NCI-H1105 (cell line): ENCODE data around the gene FARP1.
"Not testable (repeated sequence)": the region's sequence is repeated elsewhere in the genome, so short reads cannot be mapped to it uniquely, and the experiment has no call there.

Experiments
- DNase-seq: peaks from one replicate; lab custom pipeline; 2025; lab: John Stamatoyannopoulos, UW

FARP1 gene

DNA sequence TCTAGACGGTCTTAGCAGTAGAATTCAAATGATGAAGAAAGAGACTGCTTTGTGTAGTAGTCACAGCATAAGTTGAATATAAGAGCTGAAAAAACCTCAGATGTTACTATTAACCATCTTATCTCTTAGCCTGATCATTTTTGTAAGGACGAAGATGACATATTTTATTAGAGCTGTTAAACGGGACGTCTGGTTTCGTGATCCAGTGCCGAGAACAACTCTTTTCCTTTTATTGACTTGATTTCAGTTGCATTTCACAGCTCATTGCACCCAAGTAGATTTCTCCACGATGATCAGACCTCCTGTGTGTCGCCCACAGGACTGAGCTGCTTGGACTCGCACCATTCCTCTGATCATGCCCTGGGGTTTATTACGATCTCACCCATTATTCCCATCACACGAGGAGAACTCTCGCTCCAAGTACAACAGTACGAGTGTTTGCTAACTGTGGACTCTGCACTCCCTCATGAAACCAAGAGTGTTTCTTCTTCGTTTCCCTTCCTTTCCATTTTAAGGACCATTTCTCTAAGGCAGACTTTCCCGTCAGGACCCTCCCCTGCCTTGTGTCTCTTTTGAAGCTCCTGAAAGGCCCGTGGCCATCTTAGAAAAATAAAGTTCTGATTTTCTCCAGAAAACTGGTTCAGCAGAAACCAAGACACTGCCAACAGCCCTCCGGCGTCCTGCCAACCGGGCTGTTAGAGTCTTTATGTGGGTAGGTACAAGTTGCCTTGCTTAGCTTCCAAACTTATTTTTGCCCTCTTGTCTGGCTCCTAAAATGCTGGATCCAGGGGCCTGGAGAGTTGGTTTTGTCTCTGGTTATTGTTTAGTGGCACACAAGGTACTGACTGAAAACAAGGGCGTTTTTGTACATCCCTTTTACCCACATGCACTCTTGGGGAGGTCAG, 82.4 kb downstream of the FARP1 start:
- DNase-seq: no peak

DNA sequence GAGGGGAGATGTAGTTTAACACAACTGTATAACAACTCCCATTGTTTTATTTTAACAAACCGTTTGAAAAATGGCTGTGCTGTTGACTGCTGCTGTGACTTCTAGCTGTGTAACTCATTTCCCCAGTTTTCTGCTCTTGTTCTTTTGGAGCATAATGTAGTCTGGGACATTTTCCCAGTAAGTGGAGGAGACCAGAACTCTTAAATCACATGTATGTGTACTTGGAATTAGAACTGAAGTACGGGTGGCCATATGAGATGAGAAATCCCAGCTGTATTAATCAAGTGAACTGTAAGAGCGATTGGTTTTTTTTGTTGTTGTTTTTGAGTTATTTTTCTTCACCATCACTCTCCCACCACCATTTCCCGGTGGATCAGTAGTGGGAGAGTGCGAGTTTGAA, 83.6 kb downstream of the FARP1 start:
- no peak for DNase-seq

DNA sequence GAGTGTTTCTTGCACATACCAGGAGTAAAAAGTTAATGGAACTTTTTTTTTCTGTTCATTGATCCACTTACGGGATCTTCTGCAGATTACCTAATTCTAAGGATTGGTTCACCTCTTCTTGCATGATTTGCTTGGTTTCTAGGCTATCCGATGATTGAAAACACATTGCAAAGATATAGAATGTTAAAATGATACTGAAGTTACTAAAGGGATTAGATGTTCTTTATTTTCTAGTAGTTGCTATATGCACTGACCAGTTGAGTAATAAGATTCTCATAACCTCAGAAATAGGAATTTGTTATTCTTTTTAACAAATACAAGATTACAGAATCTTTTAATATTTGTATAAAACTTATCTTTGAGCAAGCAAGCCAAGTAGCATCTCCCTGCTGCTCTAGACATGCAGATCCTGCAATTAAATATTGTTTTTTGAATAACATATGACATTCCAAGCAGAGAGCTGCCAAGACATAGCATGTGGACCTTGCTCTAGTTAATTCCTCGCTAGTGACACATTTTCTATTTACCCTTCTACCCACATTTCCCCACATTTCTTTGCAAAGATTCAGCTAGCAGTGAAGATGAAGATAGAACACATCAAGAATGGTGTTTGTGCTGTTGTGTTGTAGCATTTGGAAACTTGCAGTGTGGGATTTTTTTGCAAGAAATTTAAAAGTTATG, 85.9 kb downstream of the FARP1 start:
- no peak for DNase-seq

DNA sequence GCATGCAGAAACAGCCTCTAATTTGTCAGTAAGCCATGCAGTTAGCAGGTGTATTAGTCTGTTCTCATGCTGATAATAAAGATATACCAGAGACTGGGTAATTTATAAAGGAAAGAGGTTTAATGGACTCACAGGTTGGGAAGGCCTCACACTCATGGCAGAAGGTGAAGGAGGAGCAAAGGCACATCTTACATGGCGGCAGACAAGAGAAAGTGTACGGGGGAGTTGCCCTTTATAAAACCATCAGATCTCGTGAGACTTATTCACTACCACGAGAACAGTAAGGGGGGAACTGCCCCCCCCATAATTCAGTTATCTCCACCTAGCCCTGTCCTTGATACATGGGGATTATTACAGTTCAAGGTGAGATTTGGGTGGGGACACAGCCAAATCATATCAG, 87.9 kb downstream of the FARP1 start:
- DNase-seq: not testable (repeated sequence)

DNA sequence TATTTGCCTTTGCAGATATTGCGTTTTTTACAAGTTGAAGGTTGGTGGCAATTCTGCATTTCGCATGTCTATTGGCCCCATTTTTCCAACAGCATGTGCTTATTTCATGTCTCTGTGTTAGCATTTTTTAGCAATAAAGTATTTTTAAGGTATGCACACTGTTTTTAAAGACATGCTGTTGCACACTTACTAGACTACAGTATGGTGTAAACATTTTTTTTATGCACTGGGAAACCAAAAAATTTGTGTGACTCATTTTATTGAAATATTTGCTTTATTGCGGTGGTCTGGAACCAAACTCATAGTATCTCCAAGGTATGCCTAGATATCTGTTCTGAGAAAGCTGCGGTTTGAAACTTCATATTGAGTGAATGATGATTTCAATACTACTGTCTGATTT, 89.6 kb downstream of the FARP1 start:
- DNase-seq: no peak

DNA sequence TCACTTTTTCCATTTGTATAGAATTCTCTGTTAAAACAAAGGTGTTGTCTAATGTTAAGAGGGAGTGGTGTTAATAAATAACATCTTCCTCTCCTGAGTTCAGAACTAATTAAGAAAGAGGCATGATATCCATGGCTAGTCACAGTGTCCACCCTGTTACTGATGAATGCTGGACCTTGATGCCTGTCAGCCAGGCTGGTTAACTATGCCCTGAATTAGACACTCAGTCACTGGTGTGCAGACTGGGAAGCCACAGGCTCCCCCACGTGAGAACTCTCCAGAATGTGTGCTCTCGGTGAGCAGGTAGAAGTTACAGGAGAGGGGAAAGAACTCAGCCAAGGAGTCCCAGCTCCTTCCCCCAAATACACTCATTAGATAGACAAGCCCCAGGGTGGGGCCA, 90.2 kb downstream of the FARP1 start:
- no peak for DNase-seq

DNA sequence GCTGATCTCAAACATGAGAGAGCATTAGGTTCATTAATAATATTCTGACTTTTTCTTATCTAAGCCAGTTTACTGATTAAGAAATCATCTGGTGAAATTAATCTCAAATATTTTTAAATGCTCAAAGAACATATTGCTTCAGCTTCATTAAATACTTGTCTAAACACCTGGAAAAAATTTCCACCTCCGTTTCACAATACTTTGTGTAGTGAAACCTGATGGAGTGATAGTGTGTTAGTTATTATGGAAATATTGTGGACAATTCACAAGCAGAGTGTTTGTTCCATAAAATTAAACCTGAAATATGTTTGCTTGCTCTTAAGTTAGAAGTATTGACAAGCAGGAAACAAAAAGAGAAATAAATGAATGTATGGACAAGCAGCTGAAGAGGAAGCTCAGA, 91.5 kb downstream of the FARP1 start:
- no peak for DNase-seq

DNA sequence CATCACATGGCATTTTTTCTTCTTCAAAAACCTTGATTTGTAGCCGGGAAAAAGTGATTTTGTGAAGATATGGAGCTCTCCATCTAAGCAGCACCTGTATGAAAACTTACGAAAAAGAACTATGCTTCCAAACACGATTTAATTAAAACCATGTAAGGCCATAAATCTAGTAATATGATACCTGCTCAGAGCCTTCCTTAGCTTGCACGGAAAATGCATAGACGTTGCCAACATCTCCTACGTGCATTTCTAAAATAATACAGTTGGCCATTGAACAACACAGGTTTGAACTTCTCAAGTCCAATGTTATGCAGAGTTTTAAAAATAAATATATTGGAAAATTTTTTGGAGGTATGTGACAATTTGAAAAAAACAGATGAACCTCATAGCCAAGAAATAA, 93.3 kb downstream of the FARP1 start:
- no peak for DNase-seq

DNA sequence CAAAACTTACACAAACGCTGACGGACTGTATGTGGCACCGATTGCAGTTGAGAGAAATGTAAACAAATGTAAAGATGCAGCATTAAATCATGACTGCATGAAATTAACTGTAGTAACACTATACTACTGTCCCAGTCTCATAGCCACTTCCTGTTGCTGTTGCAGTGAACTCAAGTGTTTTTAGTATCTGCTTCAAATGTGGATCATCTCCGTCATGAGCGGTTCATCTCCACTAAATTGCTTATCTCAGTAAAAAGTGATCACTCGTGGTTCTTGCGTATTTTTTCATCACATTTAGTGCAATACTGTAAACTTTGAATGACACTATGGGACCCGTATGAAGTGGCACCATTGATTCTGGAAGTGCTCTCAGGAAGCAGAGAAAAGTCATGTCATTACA, 94.4 kb downstream of the FARP1 start:
- DNase-seq: no peak

DNA sequence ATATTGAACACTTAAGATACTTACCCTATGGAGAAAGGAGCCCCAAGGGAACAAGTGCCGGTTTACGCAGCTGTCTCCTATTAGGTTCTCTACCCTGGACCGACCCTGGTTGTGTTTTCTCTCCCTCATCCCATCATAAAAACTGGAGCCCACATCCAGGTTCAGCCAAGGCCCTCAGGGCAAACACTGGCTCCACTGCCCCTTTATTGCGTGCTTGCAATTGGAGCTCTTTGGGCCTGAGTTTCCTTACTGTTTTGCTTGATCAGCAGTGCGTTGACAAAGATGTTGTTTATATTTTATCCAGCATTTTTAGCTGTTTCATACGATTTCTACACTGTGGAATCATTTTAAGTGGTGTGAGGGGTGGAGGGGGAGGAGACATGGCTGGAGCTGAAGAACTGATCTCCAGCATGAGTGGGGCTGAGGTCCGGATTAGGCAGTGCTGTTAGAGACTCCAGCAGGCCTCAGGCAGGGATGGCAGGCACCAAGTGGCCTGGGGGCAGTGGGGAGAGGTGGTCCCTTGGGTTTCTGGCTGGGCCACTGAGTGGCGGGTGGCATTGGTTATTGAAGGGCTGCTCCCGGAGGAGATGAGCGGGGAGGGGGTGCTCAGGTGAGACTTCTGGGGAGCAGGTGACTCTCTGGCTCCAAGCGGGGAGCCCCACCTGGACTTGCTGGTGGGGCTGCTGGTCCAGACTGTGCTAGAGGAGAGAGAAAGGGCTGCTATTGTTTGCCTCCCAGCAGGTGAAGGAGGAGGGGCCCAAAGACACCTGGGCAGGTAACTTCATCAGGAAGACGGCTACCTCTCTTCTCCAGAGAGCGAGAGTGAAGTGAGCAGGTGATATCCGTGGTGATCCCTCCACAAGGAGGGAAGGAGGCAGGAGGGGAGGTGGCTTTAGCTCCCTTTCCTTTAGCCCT, 96.5 kb downstream of the FARP1 start:
- DNase-seq: no peak

DNA sequence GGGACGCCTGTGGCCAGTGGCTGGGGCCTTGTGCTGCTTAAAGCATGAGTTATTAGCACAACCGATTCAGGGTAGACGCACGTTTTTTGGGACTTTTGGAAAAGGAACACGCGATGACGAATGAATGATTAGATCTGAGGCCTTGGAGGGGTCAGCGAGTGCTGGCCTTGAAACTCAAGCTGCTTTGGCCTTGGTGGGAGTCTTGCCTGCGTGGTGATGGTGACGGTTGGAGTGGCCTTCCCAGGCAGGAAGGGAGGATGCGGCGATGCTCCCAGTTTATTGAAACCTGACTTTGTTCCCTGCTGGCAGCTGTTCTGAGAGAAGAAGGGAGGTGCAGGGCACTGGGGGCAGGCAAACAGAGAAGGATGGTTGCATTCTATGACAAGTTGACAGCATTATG, 97.2 kb downstream of the FARP1 start:
- DNase-seq: no peak

DNA sequence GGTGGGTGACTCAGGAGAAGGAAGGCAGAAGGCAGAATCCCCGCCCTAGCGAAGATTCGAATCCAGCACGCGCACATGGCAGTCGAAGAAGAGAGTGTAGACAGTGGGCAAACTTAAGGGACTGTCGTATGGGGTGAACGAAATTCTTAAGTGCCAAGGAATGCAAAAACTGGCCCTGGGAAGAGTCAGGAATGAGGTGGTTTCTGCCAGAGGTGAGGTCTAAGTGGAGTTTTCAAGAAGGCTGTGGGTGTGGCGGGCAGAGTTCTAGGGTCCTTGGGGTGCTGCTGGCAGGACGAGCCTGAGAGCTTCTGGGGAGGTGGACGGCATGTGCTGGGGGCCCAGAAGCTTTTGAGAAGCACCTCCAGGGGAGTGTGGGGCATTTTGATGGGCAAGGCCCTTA, 98.1 kb downstream of the FARP1 start:
- no peak for DNase-seq

DNA sequence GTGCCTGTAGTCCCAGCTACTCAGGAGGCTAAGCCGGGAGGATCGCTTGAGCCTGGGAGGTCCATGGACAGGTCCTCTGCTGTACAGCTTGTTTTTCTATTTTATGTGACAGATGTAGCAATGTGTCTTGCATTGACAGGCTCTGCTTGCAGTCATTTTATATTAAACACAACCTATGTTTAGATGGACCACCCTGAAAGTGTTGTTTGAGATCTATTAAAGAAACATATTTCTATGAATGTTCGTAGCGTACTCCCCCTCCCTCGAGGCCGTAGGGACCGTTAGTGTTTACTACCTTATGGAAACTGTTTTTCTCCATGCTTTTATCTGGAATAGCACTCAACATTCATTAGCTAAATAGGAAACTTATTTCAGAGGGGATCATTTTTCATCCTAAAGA, 99.1 kb downstream of the FARP1 start:
- no peak for DNase-seq

DNA sequence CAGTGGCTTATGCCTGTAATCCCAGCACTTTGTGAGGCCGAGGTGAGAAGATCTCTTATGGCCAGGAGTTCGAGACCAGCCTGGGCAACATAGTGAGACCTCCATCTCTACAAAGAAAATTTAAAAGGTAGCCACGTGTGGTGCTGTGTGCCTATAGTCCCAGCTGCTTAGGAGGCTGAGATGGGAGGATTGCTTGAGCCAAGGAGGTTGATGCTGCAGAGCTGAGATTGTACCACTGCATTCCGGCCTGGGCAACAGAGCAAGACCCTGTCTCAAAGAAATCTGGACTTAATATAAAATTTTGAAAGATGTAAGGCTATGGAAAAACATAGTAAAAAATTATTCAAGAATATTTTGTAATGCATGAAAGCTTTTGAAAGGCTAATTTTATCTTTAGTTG, 99.5 kb downstream of the FARP1 start:
- no peak for DNase-seq

DNA sequence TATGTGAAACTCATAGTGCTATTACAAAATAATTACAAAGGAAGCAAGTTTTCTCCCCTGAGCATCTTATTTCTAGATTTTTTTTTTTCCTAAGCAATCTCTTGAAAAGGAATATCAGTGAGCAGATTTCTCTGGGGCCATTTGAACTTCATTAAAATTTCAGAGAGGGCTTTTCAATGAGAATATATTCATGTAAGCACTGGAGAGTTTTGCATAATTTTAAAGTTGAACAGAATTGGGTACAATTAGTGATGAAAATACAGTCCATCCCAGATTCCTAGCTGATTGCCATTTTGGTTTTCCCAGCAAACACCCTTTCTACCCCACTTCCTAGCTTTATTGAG, 101.0 kb downstream of the FARP1 start:
- DNase-seq: no peak

DNA sequence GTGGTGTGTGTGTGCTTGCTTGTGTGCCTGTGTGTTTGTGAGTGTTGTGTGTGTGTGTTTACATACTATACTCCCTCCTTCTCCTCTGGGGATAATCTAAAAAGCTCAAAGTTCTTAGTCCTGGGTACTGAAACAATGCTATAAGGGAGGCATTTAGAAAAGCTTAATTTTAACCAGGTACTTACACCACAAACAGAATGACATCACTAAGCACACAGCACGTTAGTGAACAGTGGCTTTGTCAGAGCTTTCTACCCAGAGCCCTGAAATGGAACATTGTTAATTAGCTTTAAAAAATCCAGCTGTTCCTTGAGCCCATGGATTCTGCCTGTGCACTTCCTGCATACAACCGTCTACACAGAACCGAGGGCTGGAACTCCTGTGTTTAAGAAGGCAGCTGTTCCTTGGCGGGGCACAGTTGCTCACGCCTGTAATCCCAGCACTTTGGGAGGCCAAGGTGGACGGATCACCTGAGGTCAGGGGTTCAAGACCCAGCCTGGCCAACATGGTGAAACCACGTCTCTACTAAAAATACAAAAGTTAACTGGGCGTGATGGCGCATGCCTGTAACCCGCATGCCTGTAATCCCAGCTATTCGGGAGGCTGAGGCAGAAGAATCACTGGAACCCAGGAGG, 103.8 kb downstream of the FARP1 start:
- no peak for DNase-seq

DNA sequence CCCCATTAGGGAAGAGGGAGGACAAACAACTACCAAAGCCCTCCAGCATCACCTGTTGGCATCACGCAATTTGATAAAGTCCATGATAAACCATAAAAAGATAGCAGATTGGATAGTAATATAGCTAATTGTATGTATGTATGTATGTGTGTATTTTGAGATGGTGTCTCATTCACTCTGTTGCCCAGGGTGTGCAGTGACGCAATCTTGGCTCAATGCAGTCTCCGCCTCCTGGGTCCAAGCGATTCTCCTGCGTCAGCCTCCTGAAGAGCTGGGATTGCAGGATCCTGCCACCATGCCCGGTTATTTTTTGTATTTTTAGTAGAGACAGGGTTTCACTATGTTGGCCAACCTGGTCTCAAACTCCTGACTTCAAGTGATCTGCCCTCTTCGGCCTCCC, 108.8 kb downstream of the FARP1 start:
- no peak for DNase-seq

DNA sequence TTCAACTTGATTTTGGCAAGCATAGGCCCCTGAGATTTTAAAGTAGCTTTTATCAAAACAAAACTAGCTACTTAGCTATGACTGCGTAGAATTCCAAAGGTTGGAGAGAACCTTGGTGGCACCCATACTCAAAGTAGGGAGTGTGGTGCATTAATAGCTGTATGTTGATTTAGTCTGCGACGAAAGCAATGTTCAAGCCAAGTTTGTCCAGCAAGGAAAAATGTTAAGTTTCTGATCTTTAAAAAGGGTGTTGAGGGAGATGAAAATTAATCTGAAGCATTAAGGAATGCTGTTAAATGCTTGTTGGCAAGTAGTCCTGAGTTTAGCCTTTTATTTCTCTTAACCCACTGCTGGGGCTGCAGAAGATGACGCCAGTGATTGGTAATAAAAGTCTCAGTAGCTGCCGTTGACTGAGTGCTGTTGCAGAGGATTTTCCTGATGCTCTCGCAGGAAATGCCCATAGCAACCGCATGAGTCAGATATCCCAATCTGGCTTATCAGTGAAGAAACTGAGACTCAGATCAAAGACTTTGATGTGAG, 110.1 kb downstream of the FARP1 start:
- no peak for DNase-seq

DNA sequence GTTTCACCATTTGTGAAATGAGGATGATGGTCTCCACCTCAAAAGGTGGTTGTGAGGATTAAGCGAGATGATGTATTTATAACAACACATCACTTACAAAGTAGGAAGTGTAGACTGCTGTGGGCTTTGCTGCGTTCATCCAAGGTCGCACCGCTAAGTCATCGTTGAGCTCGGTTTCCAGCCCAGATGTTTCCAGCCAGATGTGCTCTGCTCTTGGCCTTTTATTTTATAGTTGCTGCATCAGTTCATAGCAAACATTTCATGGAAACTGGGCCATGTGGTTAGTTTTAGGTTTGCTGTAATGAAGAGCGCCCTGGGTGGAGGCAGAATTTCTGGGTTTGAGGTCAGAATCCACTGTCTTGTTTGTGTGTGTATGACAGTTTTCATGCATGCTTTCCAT, 110.6 kb downstream of the FARP1 start:
- DNase-seq: no peak

DNA sequence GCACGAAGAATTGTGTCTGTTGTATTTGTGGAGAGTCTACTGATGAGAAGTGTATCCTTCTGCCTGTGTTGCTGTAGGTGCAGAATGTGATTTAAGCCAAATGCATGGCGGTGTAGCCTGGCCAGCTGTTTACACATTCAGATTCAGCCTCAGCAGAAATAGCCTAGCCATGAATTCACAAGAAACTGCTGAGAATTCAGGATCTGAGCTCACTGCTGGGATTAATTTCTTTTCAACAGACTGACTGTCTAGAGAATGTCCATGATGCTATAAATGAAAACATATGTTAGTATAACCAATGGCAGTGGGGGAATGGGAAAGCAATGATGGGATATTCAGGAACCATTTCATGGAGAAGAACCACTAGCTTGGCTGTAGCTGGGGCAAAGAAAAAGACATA, 111.6 kb downstream of the FARP1 start:
- DNase-seq: no peak

DNA sequence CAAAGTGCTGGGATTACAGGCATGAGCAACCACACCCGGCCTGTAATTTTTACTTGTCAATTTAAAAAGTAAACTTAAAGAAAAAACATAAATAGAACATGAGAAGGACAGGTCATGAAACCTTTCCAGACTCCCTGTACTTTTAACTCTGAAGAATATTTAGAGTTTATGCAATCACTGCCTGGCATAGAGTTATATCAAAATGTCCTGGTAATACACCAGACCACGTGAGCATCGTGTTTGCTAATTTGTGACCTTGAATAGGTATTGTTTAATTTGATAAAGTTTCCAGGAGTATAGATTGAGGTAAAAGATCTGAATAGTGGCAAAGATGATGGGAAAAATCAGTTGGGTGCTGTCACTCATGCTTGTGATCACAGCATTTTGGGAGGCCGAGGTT, 115.3 kb downstream of the FARP1 start:
- no peak for DNase-seq
